Activated CD4-positive, alpha-beta T cell treated with anti-CD3 and anti-CD28 coated beads for 24 hours (primary cell): ENCODE data around the gene CYP27B1.

Experiments used
- DNase-seq, 2 donors: peaks; one replicate each; pipeline ENCODE4 v3.0.0-alpha.2; 2020; ENCODE audit warnings: low read depth in 2 of 2

The CYP27B1 gene

DNA sequence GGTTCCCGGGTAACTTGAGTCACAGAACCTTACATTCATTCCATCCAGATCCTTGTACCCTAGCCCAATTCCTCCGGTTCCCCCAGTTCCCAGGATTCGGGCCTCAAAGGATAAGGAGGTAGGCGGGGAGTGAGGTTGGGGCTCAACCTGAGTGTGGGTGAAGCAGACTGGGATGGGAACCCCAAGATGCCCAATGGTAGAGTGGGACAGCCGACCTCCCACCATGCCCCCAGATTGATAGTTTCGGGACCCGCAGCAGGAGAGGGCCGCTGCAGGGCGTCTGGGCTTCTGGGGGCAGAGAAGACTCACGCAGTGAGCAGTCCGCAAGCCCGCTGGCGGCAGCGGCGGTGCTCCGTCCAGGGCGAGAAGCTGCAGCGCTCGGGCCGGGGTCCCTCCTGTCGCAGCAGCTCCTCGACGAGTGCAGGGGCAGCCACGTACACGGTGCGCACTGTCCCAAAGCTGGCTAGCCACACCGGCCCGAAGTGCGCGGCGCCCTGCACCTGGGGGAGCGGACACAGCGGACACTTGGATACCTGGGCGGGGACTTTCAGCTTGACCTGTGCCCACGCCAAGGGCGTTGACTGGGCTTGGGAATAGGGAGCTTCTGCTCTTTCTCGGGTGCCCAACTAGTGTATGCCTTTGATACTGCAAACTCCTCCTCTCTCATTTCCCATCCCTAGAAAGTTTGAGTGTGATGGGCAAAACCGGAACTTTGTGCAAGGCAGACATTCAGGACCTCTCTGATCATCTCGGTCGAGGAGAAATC, 997 bp downstream of the CYP27B1 start:
- DNase-seq = no peak

DNA sequence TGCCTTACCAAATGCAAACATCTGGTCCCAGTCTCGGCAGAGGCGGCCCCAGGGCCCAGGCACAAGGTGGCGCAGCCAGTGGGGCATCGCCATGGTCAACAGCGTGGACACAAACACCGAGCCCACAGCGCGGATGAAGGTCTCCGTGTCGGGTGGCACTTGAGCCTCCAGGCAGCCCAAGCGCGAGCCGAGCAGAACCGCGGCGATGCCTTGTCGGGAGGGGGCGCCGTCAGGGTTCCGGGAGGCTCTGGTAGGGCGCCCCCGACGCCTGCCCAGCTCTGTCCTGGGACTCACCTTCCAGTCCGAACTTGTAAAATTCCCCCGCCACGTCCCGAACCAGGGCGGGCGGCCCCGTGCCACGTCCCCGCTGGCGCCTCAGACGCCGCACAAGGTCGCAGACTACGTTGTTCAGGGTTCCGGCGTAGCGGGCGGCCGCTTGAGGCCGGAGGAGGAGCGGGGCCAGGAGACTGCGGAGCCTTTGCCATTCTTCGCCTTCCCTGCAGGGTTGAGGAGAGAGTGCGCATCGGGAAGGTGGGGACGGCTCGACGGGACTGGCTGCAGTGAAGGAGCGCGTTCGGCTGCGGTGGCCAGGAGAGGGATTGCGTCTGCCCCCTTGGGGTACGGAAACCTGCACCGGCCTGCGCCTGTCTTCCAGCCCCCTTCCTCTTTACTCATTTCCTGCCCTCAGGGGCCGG, 1.7 kb downstream of the CYP27B1 start:
- peak in 1 of 2 donors; percentile 52 for DNase-seq

- no peak for DNase-seq
These were observed 2.2 kb downstream of the CYP27B1 start for GRCh38 chr12:57764662-57765002.

DNA sequence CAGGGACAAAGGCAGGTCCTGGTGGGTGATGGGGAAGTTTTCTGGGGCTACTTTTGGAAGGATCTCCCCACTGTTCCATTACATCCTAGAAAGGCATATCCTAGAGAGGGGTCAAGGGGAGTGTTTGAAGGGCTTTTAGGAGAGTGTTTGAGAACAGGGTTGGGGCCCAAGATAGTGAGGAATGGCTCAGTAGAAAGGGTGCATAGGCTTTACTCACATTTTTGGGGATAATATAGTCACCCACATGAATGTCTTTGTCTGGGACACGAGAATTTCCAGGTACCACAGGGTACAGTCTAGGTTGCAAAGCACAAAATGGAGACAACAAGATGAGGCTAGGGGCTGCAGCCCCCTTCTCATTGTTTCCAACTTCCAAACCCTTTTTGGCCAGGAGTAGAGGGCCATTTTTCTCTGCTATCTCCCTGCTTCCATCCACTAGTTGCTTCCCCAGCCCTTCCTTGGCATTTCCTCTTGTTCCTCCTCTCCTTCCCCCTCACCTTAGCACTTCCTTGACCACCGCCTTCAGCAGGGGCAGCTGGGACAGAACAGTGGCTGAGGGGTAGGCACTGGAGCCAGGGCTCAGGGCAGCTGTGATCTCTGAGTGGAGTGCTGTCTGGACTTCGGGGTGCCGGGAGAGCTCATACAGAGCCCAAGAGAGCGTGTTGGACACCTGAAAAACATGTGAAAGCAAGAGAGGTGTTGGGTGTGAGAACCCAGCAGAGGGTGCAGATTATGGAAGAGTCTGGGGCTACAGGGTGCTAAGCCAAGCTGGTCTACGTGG, 2.8 kb downstream of the CYP27B1 start:
- DNase-seq = no peak

DNA sequence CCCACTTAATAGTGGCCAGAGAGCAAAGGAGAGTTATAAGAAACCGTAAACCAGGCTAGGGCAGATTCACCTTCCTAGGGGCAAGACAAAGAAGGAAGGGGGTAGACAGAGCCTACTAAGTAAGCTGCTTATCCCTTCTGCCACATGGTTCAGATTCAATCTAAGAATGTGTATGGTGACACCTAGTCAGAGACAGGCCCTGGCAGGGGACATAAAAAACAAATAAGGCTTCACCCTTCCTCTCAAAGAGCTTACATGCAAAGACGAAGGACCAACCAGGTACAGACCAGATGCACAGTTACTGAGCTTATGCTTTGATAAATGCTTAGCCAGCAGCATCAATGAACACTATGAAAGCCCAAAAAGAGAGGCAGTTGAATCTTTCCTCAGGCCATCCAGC, 4.4 kb downstream of the CYP27B1 start:
- no peak for DNase-seq

GRCh38 chr12:57761391-57761998, 5.4 kb downstream of the CYP27B1 start:
- no peak for DNase-seq

GRCh38 chr12:57760347-57760982, 6.4 kb downstream of the CYP27B1 start:
- DNase-seq = no peak

DNA sequence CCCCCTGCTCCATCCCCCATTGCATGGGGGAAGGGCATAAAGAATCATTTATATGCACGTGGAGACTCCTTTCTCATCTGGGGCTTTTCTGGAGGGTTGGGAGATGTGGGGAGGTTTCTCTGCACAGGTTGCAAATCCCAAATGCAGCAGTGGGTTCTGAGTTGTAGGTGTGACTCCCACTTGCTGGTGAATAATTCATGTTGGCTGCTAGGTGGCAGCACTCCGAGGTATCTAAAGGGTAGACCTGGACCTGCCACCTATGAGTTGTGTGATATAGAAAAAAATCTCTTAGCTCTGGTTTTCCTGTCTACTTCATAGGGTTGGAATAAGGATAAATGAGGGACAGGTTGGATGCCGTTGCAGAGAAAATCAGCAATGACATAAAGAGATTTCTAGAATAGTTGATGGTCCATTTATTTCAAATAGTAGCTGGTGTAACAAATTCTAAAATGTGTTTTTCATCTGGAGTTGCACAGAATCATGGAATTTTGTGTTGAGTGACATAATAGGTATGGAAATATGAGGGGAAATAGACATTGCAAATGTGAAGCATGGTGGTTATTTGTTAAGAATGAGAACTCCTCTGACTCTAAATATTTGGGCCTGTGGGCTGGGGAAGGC, 7.4 kb downstream of the CYP27B1 start:
- DNase-seq = no peak

DNA sequence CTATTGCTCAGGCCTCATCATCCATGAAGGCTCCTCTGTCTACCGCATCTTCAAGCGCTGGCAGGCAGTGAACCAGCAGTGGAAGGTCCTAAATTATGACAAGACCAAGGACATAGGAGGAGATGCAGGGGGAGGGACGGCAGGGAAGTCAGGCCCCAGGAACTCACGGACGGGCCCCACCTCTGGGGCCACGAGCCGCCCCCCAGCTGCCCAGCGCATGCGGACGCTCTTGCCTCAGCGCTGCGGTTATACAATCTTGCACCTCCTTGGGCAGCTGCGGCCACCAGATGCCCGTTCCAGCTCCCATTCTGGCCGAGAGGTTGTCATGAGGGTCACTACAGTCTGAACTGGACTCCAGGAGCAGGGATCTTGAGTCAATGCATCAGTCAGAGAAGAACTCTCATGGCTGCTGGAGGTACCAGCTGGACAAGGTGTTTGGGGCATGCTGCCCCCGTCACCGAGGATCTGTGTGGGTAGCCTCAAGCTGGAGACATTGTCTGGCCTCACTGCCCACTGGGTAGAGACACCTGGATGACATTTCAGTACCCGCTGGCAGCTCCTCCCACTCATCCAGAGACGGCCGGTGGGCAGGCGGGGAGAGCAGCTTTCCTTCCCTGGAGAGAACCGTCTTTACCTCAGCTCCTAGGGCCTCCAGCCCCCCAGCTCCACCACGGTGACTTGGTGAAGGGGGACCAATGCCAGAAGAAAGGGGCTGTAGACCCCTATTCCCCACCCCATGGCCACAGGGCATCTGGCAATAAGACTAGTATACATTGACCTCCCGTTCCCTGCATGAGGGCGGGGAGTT, 8.1 kb downstream of the CYP27B1 start:
- no peak for DNase-seq

GRCh38 chr12:57757771-57758170, 9.1 kb downstream of the CYP27B1 start:
- no peak for DNase-seq

DNA sequence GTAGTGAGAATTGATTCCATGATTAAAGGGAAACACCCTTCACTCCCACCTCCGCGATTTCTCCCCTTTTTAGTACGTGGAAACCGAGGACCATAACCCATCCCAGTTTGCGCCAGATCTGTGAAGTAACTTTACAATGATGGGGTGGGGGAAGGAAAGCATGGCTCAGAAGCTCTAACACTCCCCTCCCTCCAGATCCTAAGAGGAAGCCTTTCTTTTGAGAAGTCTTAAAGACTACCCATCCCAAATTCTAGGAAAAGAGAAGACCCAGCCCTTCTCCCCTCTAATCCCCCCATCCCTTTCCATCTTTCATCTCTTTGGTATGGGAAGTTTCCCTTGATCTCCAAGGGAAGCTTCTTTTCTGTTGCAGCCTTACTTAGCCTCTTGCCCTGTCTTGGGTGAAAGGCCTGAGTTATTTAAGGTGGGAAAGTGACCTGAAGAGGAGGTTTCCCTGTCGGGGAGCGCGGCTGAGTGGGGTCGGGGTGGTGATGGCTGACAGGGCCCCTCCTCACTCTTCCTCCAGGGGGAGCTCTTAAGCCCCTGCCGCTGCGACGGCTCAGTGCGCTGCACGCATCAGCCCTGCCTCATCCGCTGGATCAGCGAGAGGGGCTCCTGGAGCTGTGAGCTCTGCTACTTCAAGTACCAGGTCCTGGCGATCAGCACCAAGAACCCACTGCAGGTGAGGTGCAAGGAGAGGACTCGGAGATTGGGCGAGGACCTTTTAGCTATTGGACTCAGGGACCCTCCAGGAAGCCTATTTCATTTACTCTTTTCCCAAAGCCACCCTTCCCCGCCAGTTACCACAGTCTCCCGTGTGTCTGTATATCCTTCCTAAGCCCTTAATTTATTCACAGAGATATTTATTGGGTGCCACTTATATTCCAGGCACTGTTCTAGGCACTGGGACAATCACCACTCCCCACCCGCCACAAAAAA, 10.2 kb downstream of the CYP27B1 start:
- DNase-seq = peak; percentile 63 to 64

DNA sequence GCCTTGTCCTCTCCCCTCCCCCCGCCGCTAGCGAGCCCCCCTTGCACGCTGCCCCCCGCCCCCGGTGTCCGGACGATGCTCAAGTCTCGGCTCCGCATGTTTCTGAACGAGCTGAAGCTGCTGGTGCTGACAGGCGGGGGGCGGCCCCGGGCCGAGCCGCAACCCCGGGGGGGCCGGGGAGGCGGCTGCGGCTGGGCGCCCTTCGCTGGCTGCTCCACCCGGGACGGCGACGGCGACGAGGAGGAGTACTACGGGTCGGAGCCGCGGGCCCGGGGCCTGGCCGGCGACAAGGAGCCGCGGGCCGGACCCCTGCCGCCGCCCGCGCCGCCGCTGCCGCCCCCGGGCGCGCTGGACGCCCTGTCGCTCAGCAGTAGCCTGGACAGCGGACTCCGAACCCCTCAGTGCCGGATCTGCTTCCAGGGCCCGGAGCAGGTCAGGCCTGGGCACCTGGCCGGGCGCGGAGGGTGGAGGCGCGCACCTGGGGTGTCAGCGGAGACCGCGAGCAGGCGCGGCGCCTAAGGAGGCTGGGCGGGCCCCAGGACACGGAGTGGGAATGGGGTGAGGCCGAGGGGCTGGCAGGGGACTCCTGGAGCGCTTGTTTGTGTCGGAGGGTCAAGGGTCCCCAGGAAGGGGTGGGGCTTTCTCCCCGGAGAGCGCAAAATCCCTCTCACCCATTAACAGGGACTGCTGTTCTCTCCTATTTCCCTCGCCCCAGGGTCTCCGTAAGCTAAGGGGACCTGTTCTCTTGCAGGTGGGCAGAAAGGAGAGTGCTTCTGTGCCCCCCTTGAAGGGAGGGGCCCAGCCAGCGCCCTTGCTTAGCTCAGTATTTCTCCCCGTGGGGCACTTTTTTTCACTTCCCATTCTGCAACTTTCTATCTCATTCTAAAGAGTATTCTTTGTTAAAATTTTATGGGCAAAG, 11.2 kb downstream of the CYP27B1 start:
- no peak for DNase-seq

DNA sequence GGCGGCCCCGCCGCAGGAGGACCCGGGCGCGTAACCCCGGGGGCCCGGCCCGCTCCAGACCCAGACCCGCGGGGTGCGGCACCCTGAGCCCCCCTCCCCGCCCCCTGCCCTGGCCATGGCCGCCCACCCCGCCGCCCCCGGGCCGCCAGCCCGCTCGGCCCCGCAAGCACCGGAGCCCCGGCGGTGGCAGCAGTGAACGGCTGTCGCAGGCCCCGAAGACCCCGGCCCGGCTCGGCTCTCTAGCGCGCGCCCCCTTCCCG, 11.8 kb downstream of the CYP27B1 start:
- DNase-seq = no peak

DNA sequence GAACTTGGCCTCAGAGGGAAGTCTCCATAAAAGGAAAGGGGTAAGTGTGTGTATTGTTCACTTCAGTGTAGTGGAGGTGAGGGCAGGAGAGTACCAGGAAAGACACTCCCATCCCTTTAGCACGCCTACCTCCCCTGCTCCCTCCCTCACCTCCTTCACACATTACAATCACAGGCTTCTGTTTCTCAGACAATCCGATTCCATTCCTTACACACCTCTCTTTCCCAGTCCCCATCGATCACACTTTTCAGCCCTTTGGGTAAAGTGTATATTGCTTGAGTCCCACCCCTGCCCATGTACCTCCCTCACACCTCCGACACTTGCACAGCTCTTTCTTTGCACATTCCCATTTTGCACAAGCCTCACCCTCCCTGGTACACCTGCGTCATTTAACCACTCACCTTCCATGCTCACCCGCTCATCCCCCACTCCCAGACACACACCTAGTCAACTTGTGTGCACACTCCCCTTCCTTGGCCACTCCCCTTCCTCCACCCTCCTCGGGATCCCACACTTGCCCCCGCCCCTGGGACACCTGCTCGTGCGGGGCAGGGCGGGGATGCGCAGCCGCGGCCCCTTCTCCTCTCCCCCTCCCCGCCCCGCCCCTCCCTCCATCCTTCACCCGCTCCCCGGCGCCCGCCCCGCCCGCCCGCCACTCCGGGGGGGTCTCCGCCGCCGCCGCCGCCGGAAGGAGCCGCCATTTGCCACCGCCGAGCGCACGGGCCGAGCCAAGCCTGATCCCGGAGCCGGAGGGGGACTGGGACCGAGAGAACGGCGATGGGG, 12.3 kb downstream of the CYP27B1 start, which contains the start of gene MARCHF9:
Gene MARCHF9, plus strand, starts transcription at position 693 of the 783 bp plus-strand sequence. CDS start 426 bp downstream, outside the sequence.
- DNase-seq = peak; percentile 75 to 83

DNA sequence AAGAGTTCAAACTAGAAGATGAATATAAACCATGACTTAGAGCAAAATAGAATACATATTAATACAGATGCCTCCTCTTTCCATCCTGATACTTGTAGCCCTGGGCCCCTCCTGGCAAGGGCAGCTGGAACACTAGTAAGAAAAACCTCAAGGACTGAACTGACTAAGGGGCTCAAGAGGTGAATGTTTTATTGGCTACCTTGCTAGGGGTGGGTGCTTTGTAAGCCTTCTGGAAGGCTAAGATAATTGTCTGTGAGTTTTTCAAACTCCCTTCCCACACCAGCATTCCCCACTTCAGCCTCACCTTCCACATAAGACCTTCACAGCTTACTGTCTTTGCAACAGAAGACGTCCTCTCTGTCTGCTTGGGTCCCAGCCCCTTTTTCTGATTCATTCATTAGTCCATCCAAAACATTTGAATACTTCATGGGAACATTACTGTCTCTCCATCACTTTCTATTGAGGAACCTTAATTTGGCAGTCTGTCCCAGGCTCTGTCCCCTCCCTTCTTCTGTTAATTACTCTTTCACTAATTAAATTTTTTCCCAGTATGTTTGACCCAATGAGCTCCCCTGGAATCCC, 13.0 kb downstream of the CYP27B1 start:
- no peak for DNase-seq

GRCh38 chr12:57752668-57753000, 14.2 kb downstream of the CYP27B1 start:
- DNase-seq = no peak
